HG02981 (cell line): Measurements from ENCODE around the gene ZNF474.

Source experiments
- ATAC-seq: cut with Tn5 transposase; IDR thresholded peaks from one replicate; pipeline ENCODE4 v1.9.1; 2021; ENCODE audit warnings: mild to moderate bottlenecking, moderate library complexity; ENCODE audit not compliant: unreplicated experiment

The ZNF474 gene

GRCh38 chr5:122114501-122114900, 14.8 kb upstream of the ZNF474 start:
- no peak for ATAC-seq

GRCh38 chr5:122118356-122118948, 10.9 kb upstream of the ZNF474 start:
- ATAC-seq, result no peak

- no peak for ATAC-seq
Observed at GRCh38 chr5:122119205-122119604, 10.1 kb upstream of the ZNF474 start.

GRCh38 chr5:122120493-122120892, 8.9 kb upstream of the ZNF474 start:
- no peak for ATAC-seq

GRCh38 chr5:122120957-122121356, 8.4 kb upstream of the ZNF474 start:
- ATAC-seq, result no peak

GRCh38 chr5:122121479-122122465, 7.6 kb upstream of the ZNF474 start:
- no peak for ATAC-seq

GRCh38 chr5:122124766-122125165, 4.6 kb upstream of the ZNF474 start:
- ATAC-seq, result no peak

- ATAC-seq, result no peak
Observed at GRCh38 chr5:122126177-122126755, 3.1 kb upstream of the ZNF474 start.

- no peak for ATAC-seq
Observed at GRCh38 chr5:122126756-122127321, 2.5 kb upstream of the ZNF474 start.

GRCh38 chr5:122130152-122130551, 806 bp downstream of the ZNF474 start:
- ATAC-seq, result no peak

GRCh38 chr5:122137702-122138101, 8.4 kb downstream of the ZNF474 start:
- no peak for ATAC-seq

- no peak for ATAC-seq
Observed at GRCh38 chr5:122138356-122138755, 9.0 kb downstream of the ZNF474 start.

- no peak for ATAC-seq
Observed at GRCh38 chr5:122140900-122141299, 11.6 kb downstream of the ZNF474 start.

- no peak for ATAC-seq
Observed at GRCh38 chr5:122141751-122142150, 12.4 kb downstream of the ZNF474 start.

GRCh38 chr5:122142480-122143164, 13.3 kb downstream of the ZNF474 start:
- no peak for ATAC-seq

GRCh38 chr5:122144236-122144635, 14.9 kb downstream of the ZNF474 start:
- ATAC-seq, result no peak

- ATAC-seq, result no peak
Observed at GRCh38 chr5:122145906-122146305, 16.6 kb downstream of the ZNF474 start.

GRCh38 chr5:122149321-122150090, 20.2 kb downstream of the ZNF474 start:
- no peak for ATAC-seq

GRCh38 chr5:122150215-122150614, 20.9 kb downstream of the ZNF474 start:
- no peak for ATAC-seq

- no peak for ATAC-seq
Observed at GRCh38 chr5:122151640-122152039, 22.3 kb downstream of the ZNF474 start.
